Activated CD8-positive, alpha-beta memory T cell treated with anti-CD3 and anti-CD28 coated beads for 36 hours (primary cell): ENCODE measurements around the gene MYRIP. TPM values are rescaled to one million over a fixed set of nuclear protein-coding genes. Genes with fewer than 3 reads are reported as not detected.
"Not testable (repeated sequence)": the region's sequence is repeated elsewhere in the genome, so short reads cannot be mapped to it uniquely, and the experiment has no call there.

Experiments
- CTCF ChIA-PET: fragments of 350-600 bp; sonication (Branson Sonifier 250); formaldehyde crosslinking; loops from one replicate; lab custom pipeline; 2021; ENCODE audit warnings: antibody characterized with exemption; lab: Charles Lee
- POLR2A ChIA-PET: fragments of 350-600 bp; sonication (Branson Sonifier 250); formaldehyde crosslinking; loops from one replicate; lab custom pipeline; 2021; ENCODE audit warnings: antibody characterized with exemption; lab: Charles Lee
- total RNA-seq, 2 experiments: library from RNA; stranded (reverse); gene quantifications; one replicate each; pipeline ENCODE4 v1.2.3, GENCODE V29; 2021

The MYRIP gene
- total RNA-seq, 2 experiments from 2014 or later = not detected

- CTCF ChIA-PET = no interaction called here
- POLR2A ChIA-PET = no interaction called here
Observed at GRCh38 chr3:40057786-40058185, 248.4 kb downstream of the MYRIP start.

GRCh38 chr3:40068636-40069035 lies 259.2 kb downstream of the MYRIP start:
- CTCF ChIA-PET = no interaction called here
- POLR2A ChIA-PET = no interaction called here

GRCh38 chr3:40070816-40071215 lies 261.4 kb downstream of the MYRIP start:
- ChIA-PET POLR2A (no interaction called here), CTCF (no interaction called here)

- POLR2A ChIA-PET = no interaction called here
Observed at GRCh38 chr3:40071683-40072238, 262.4 kb downstream of the MYRIP start.

GRCh38 chr3:40073310-40074007 lies 264.1 kb downstream of the MYRIP start:
- CTCF ChIA-PET = no interaction called here
- POLR2A ChIA-PET = no interaction called here

More at GRCh38 chr3:40071683-40072238, 262.4 kb downstream of the MYRIP start:
- CTCF ChIA-PET = no interaction called here

- CTCF ChIA-PET, POLR2A ChIA-PET: not testable (repeated sequence)
Observed at GRCh38 chr3:40077139-40077538, 267.7 kb downstream of the MYRIP start.

- CTCF ChIA-PET, POLR2A ChIA-PET: not testable (repeated sequence)
Observed at GRCh38 chr3:40077828-40078492, 268.6 kb downstream of the MYRIP start.

- CTCF ChIA-PET = no interaction called here
- POLR2A ChIA-PET = no interaction called here
Observed at GRCh38 chr3:40078590-40078989, 269.2 kb downstream of the MYRIP start.

GRCh38 chr3:40079203-40079846 lies 269.9 kb downstream of the MYRIP start:
- CTCF ChIA-PET = no interaction called here
- POLR2A ChIA-PET = no interaction called here

- ChIA-PET POLR2A (no interaction called here), CTCF (no interaction called here)
Observed at GRCh38 chr3:40079847-40080240, 270.4 kb downstream of the MYRIP start.

GRCh38 chr3:40083066-40083465 lies 273.7 kb downstream of the MYRIP start:
- ChIA-PET POLR2A (no interaction called here), CTCF (no interaction called here)

GRCh38 chr3:40084424-40084823 lies 275.0 kb downstream of the MYRIP start:
- POLR2A ChIA-PET, CTCF ChIA-PET: not testable (repeated sequence)

GRCh38 chr3:40086890-40087883 lies 277.8 kb downstream of the MYRIP start:
- POLR2A ChIA-PET = no interaction called here
- CTCF ChIA-PET = no interaction called here

GRCh38 chr3:40088527-40089170 lies 279.2 kb downstream of the MYRIP start:
- ChIA-PET CTCF (no interaction called here), POLR2A (interaction anchor here (0.6 kb wide), 1 partner anchor 225 kb away, joined by 3 read pairs; no protein-coding TSS in a partner anchor)

- ChIA-PET POLR2A (interaction anchor here (0.6 kb wide), 1 partner anchor 1750 kb away, joined by 8 read pairs; no protein-coding TSS in a partner anchor), CTCF (no interaction called here)
Observed at GRCh38 chr3:40096661-40097111, 287.3 kb downstream of the MYRIP start.

- POLR2A ChIA-PET = interaction anchor here (0.6 kb wide), 1 partner anchor 1749 kb away, joined by 8 read pairs; no protein-coding TSS in a partner anchor
- CTCF ChIA-PET = no interaction called here
Observed at GRCh38 chr3:40097131-40098117, 288.0 kb downstream of the MYRIP start.

GRCh38 chr3:40098261-40098759 lies 288.9 kb downstream of the MYRIP start:
- POLR2A ChIA-PET = no interaction called here
- CTCF ChIA-PET = interaction anchor here (0.6 kb wide), 1 partner anchor 92 kb away, joined by 3 read pairs; no protein-coding TSS in a partner anchor
